PC-9 (cell line): ENCODE data around the gene GH1.
"Not testable (repeated sequence)": the region's sequence is repeated elsewhere in the genome, so short reads cannot be mapped to it uniquely, and the experiment has no call there.

ENCODE experiments used
- EZH2 ChIP-seq: fragments of 200-600 bp; sonication (generic); IDR thresholded peaks from 2 replicates; pipeline ENCODE4 v1.8.0; 2017; ENCODE audit warnings: antibody characterized with exemption, low read depth
- TF ChIP-seq, protein P1 (sequence below): fragments of 200-600 bp; sonication (generic); conservative IDR thresholded peaks from 2 replicates; pipeline ENCODE4 v1.6.1; 2017; ENCODE audit warnings: mixed run types, antibody characterized with exemption, mild to moderate bottlenecking, moderate library complexity

DNA sequence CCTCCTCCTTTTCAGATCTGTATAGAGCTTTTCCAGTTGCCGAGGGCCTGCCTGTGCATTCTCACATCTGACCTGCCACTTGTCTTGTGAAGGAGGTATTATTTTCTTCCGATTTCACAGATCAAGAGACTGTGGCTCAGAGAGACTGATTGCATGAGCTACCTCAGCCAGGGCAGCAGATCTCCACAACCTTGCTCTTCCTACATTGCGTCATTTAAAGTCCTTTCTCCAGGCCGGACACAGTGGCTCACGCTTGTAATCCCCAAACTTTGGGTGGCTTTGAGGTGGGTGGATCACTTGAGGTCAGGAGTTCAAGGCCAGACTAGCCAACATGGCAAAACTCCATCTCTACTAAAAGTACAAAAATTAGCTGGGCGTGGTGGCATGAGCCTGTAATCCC lies 1.4 kb upstream of the GH1 start:
- TF ChIP-seq, protein P1, sequence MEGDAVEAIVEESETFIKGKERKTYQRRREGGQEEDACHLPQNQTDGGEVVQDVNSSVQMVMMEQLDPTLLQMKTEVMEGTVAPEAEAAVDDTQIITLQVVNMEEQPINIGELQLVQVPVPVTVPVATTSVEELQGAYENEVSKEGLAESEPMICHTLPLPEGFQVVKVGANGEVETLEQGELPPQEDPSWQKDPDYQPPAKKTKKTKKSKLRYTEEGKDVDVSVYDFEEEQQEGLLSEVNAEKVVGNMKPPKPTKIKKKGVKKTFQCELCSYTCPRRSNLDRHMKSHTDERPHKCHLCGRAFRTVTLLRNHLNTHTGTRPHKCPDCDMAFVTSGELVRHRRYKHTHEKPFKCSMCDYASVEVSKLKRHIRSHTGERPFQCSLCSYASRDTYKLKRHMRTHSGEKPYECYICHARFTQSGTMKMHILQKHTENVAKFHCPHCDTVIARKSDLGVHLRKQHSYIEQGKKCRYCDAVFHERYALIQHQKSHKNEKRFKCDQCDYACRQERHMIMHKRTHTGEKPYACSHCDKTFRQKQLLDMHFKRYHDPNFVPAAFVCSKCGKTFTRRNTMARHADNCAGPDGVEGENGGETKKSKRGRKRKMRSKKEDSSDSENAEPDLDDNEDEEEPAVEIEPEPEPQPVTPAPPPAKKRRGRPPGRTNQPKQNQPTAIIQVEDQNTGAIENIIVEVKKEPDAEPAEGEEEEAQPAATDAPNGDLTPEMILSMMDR: not testable (repeated sequence)
- TF ChIP-seq EZH2: not testable (repeated sequence)
